Limb (tissue), 2 donors: Measurements from ENCODE around the gene OR10R2.

Experiments
- DNase-seq, 2 donors: peaks; one replicate each; pipeline ENCODE4 v3.0.0-alpha.2; 2016; ENCODE audit errors: extremely low spot score in 2 of 2

Gene OR10R2

GRCh38 chr1:158527190-158527815 is 55.3 kb downstream of the OR10R2 start:
- no peak for DNase-seq
